Testis (tissue), 3 donors: ENCODE results near the gene DHDDS. TPM values are rescaled to one million over a fixed set of nuclear protein-coding genes. Genes with fewer than 3 reads are reported as not detected.

ENCODE experiments used
- DNase-seq: peaks from one replicate; pipeline ENCODE4 v3.0.0-alpha.2; 2019
- H3K27ac ChIP-seq, 2 donors: fragments of 200-600 bp; sonication (generic); one replicate each; pipeline ENCODE4 v1.5.1; 2019
- H3K27me3 ChIP-seq: fragments of 200-600 bp; sonication (generic); one replicate; pipeline ENCODE4 v1.5.1; 2019
- H3K36me3 ChIP-seq: fragments of 200-600 bp; sonication (generic); one replicate; pipeline ENCODE4 v1.5.1; 2017; ENCODE audit warnings: low read depth; ENCODE audit errors: missing control alignments
- H3K4me1 ChIP-seq: fragments of 200-600 bp; sonication (generic); one replicate; pipeline ENCODE4 v1.5.1; 2019
- H3K4me3 ChIP-seq, 2 donors: fragments of 200-600 bp; sonication (generic); one replicate each; pipeline ENCODE4 v1.5.1; 2017 to 2019
- H3K9me3 ChIP-seq: fragments of 200-600 bp; sonication (generic); one replicate; pipeline ENCODE4 v1.5.1; 2017
- POLR2A ChIP-seq: fragments of 450-650 bp; IDR thresholded peaks from one replicate; pipeline ENCODE4 v1.6.1; 2017; ENCODE audit warnings: antibody characterized with exemption, mild to moderate bottlenecking, moderate library complexity
- WGBS, 2 donors: methylation state at CpG; one replicate each; pipeline ENCODE4 v1.1.5; 2018; 5-methylcytosine and 5-hydroxymethylcytosine counted together
- intact Hi-C: fragments of 100-400 bp; cut with DNase I; formaldehyde crosslinking; loops from one replicate; pipeline ENCODE4 v1.15.1; 2023; ENCODE audit warnings: low total_unique reads
- polyA plus RNA-seq: library from polyadenylated mRNA; stranded (reverse); fragments of 350-450 nt; fragmentation: Illumina TruSeq; extraction: RNeasy Lipid Tissue Mini Kit (QIAGEN cat#74804); gene quantifications from one replicate; pipeline ENCODE4 v1.2.3, GENCODE V29; 2014; ENCODE audit warnings: low read depth, low replicate concordance; ENCODE audit not compliant: insufficient read depth
- total RNA-seq, 2 donors: library from RNA; depleted of rRNA; stranded (reverse); fragments of >200 nt; gene quantifications; one replicate each; pipeline ENCODE4 v1.2.3, GENCODE V29; 2016
- TF ChIP-seq, protein P1 (sequence below), 3 experiments: fragments of 450-650 bp in 2 of 3; fragments of 200-600 bp in 1 of 3; sonication (generic) in 1 of 3; IDR thresholded peaks; one replicate each; pipeline ENCODE4 v1.5.1; 2016 to 2019; ENCODE audit warnings: antibody characterized with exemption in 3 of 3, mild to moderate bottlenecking in 2 of 3, moderate library complexity in 1 of 3

DHDDS gene
- total and polyA plus RNA-seq, 3 donors from 2014 or later, result 31.5 to 60.7 (median 54.8) TPM

- no peak for TF ChIP-seq POLR2A
- TF ChIP-seq, protein P1, sequence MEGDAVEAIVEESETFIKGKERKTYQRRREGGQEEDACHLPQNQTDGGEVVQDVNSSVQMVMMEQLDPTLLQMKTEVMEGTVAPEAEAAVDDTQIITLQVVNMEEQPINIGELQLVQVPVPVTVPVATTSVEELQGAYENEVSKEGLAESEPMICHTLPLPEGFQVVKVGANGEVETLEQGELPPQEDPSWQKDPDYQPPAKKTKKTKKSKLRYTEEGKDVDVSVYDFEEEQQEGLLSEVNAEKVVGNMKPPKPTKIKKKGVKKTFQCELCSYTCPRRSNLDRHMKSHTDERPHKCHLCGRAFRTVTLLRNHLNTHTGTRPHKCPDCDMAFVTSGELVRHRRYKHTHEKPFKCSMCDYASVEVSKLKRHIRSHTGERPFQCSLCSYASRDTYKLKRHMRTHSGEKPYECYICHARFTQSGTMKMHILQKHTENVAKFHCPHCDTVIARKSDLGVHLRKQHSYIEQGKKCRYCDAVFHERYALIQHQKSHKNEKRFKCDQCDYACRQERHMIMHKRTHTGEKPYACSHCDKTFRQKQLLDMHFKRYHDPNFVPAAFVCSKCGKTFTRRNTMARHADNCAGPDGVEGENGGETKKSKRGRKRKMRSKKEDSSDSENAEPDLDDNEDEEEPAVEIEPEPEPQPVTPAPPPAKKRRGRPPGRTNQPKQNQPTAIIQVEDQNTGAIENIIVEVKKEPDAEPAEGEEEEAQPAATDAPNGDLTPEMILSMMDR (IDR thresholded peaks at IDR 0.05), result no peak
- intact Hi-C loops, result no loop called here
- no peaks in the 10 kb centered on the region for H3K27me3 ChIP-seq
These were observed 42.4 kb upstream of the DHDDS start for GRCh38 chr1:26389604-26390247.

GRCh38 chr1:26391450-26391849 is 40.7 kb upstream of the DHDDS start:
- Histone ChIP-seq H3K9me3 (no peaks in the 10 kb centered on the region), H3K27me3 (no peaks in the 10 kb centered on the region), H3K4me1 (no peaks in the 10 kb centered on the region), H3K4me3 (no peak overlapping the region), H3K27ac (no peak overlapping the region), H3K36me3 (no peaks in the 10 kb centered on the region)
- no peak for DNase-seq
- TF ChIP-seq, protein P1 (IDR thresholded peaks at IDR 0.05), result peak in 2 of 3 experiments; percentile 10 to 13
- TF ChIP-seq POLR2A, result no peak
- 32 to 34% methylated on average over 3 of the region's 3 CpGs for WGBS, 2 donors
- intact Hi-C loops, result no loop called here

More at GRCh38 chr1:26389604-26390247, 42.4 kb upstream of the DHDDS start:
- Histone ChIP-seq H3K9me3 (no peaks in the 10 kb centered on the region), H3K4me3 (no peak overlapping the region), H3K36me3 (no peaks in the 10 kb centered on the region), H3K27ac (no peak overlapping the region), H3K4me1 (no peaks in the 10 kb centered on the region)
- DNase-seq, result no peak
- WGBS, 2 donors, result 82 to 96% methylated on average over 2 to 4 of the region's 4 CpGs

DNA sequence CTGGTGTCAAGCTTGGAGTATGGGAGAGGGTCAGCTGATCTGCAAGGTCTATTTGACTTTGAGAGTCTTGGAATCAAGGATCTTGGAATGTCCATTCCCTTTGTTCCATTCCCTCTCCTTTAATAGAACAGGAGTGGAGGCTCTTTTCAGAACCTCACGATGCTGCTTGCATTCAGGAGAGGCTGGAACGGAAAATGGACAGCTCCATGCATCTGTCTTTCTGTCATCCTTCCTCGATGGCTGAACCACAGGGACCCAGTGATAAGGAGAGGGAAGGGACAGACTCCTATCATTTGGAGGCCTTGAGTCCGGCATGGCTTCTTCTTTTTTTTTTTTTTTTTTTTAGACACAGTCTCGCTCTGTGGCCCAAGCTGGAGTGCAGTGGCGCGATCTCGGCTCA is 36.4 kb upstream of the DHDDS start:
- Histone ChIP-seq H3K36me3 (no peaks in the 10 kb centered on the region), H3K4me3 (no peak overlapping the region), H3K4me1 (no peaks in the 10 kb centered on the region), H3K9me3 (no peaks in the 10 kb centered on the region), H3K27ac (no peak overlapping the region), H3K27me3 (no peaks in the 10 kb centered on the region)
- WGBS, 2 donors, result 53 to 60% methylated on average over 8 of the region's 8 CpGs
- no peak for DNase-seq
- intact Hi-C loops, result no loop called here
- TF ChIP-seq, protein P1 (IDR thresholded peaks at IDR 0.05), result no peak
- no peak for TF ChIP-seq POLR2A

DNA sequence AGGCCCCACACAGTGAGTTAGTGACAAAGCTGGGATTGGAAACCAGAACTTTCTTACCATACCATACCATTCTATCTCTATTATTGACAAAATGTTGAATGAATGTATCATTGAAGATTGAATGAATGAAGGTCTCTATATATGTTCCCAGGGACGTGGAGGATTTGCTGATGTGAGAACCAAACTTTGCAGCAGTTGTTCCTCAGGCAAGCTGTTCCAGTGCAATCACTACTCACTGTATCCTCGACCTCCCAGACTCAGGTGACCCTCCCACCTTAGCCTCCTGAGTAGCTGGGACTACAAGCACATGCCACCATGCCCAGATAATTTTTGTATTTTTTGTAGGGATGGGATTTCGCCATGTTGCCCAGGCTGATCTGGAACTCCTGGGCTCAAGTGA is 33.1 kb upstream of the DHDDS start:
- no peak overlapping the region for H3K27ac ChIP-seq
- no peak for DNase-seq
- no peaks in the 10 kb centered on the region for H3K4me1 ChIP-seq
- H3K36me3 ChIP-seq, result no peaks in the 10 kb centered on the region
- WGBS, 2 donors, result 69 to 77% methylated on average over 3 of the region's 3 CpGs
- no peak overlapping the region for H3K4me3 ChIP-seq
- no peaks in the 10 kb centered on the region for H3K27me3 ChIP-seq
- no peaks in the 10 kb centered on the region for H3K9me3 ChIP-seq
- intact Hi-C loops, result no loop called here
- no peak for TF ChIP-seq POLR2A
- TF ChIP-seq, protein P1 (IDR thresholded peaks at IDR 0.05), result no peak

- DNase-seq, result no peak
- Histone ChIP-seq H3K9me3 (no peaks in the 10 kb centered on the region), H3K27me3 (no peaks in the 10 kb centered on the region), H3K36me3 (no peaks in the 10 kb centered on the region), H3K27ac (no peak overlapping the region), H3K4me3 (no peak overlapping the region), H3K4me1 (no peaks in the 10 kb centered on the region)
- no peak for TF ChIP-seq POLR2A
- TF ChIP-seq, protein P1 (IDR thresholded peaks at IDR 0.05), result no peak
- intact Hi-C loops, result no loop called here
- 89 to 91% methylated on average over 3 of the region's 3 CpGs for WGBS, 2 donors
These were observed 30.2 kb upstream of the DHDDS start for GRCh38 chr1:26401891-26402290.
